ENCODE data around the gene RAP1GAP.

GRCh38 chr1:21590934-21591333, 78.2 kb downstream of the RAP1GAP start:
- TF ChIP-seq POLR2A (IDR thresholded peaks at IDR 0.05) (no peak), EP300 (IDR thresholded peaks at IDR 0.05; ENCODE audit: low read depth) (no peak), CTCF (IDR thresholded peaks at IDR 0.05) (no peak), POLR2AphosphoS5 (IDR thresholded peaks at IDR 0.05) (no peak)

All from transverse colon (tissue), 4 donors.